ENCODE data around the gene SIAH2.

- TF ChIP-seq, protein P1, sequence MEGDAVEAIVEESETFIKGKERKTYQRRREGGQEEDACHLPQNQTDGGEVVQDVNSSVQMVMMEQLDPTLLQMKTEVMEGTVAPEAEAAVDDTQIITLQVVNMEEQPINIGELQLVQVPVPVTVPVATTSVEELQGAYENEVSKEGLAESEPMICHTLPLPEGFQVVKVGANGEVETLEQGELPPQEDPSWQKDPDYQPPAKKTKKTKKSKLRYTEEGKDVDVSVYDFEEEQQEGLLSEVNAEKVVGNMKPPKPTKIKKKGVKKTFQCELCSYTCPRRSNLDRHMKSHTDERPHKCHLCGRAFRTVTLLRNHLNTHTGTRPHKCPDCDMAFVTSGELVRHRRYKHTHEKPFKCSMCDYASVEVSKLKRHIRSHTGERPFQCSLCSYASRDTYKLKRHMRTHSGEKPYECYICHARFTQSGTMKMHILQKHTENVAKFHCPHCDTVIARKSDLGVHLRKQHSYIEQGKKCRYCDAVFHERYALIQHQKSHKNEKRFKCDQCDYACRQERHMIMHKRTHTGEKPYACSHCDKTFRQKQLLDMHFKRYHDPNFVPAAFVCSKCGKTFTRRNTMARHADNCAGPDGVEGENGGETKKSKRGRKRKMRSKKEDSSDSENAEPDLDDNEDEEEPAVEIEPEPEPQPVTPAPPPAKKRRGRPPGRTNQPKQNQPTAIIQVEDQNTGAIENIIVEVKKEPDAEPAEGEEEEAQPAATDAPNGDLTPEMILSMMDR (IDR thresholded peaks at IDR 0.05), result no peak
- no peak for TF ChIP-seq SIN3A (IDR thresholded peaks at IDR 0.05; ENCODE audit: borderline replicate concordance, insufficient read depth, low read depth, low read length)
Observed at GRCh38 chr3:150764566-150764965, 1.6 kb upstream of the SIAH2 start.
